H1 (cell line): ENCODE results near the gene SURF1. TPM values are rescaled to one million over a fixed set of nuclear protein-coding genes. Genes with fewer than 3 reads are reported as not detected.

Experiments
- CTCF ChIA-PET: fragments of 300-600 bp; sonication (Branson Sonifier 250); formaldehyde crosslinking; loops from one replicate; lab custom pipeline; 2021; ENCODE audit not compliant: partially characterized antibody; lab: Charles Lee
- POLR2A ChIA-PET: fragments of 300-600 bp; sonication (Branson Sonifier 250); formaldehyde crosslinking; loops from one replicate; lab custom pipeline; 2021; ENCODE audit warnings: inconsistent platforms; ENCODE audit not compliant: partially characterized antibody; lab: Charles Lee
- DNase-seq, 2 experiments: peaks; one replicate each; pipeline versions ENCODE4 v3.0.0 to v3.0.0-alpha.2; 2010 to 2022; ENCODE audit warnings: low spot score in 2 of 2, low read depth in 1 of 2, mixed read lengths in 1 of 2
- FAIRE-seq: peaks from 2 replicates; lab custom pipeline; 2011; peaks lifted over from hg19 to GRCh38; lab: Jason Lieb, UNC
- H2AFZ ChIP-seq: 2 replicates; pipeline ENCODE4 v1.8.1; 2012; ENCODE audit warnings: low read length, inconsistent platforms
- H2AK5ac ChIP-seq: 2 replicates; pipeline ENCODE4 v1.6.1; 2013; ENCODE audit warnings: low read depth, low read length
- H2BK120ac ChIP-seq: replicated peaks from 2 replicates; pipeline ENCODE3; 2013; ENCODE audit warnings: low read depth, low read length, inconsistent platforms
- H2BK12ac ChIP-seq: 2 replicates; pipeline ENCODE4 v1.6.1; 2013; ENCODE audit warnings: low read depth, low read length
- H2BK15ac ChIP-seq: 2 replicates; pipeline ENCODE4 v1.6.1; 2013; ENCODE audit warnings: low read length
- H2BK20ac ChIP-seq: 2 replicates; pipeline ENCODE4 v1.6.1; 2013; ENCODE audit warnings: low read length
- H2BK5ac ChIP-seq: 2 replicates; pipeline ENCODE4 v1.6.1; 2013; ENCODE audit warnings: low read depth, low read length
- H3K14ac ChIP-seq: 2 replicates; pipeline ENCODE4 v1.6.1; 2013; ENCODE audit warnings: inconsistent platforms; ENCODE audit not compliant: insufficient read length
- H3K18ac ChIP-seq: 2 replicates; pipeline ENCODE4 v1.6.1; 2013; ENCODE audit warnings: low read length; ENCODE audit errors: extremely low read depth
- H3K23ac ChIP-seq: 2 replicates; pipeline ENCODE4 v1.6.1; 2013; ENCODE audit warnings: inconsistent platforms; ENCODE audit not compliant: insufficient read length
- H3K23me2 ChIP-seq: 2 replicates; pipeline ENCODE4 v1.6.1; 2013; ENCODE audit warnings: low read depth, low read length
- H3K27ac ChIP-seq: 2 replicates; pipeline ENCODE4 v1.6.1; 2011; ENCODE audit warnings: low read depth, low read length, inconsistent platforms
- H3K27me3 ChIP-seq, 4 experiments: replicated peaks in 1 of 4; 1 replicate in 1 of 4; 2 replicates in 3 of 4; pipeline versions ENCODE4 v1.6.1 to v1.8.1; 2011 to 2013; ENCODE audit warnings: low read length in 3 of 4, mild to moderate bottlenecking in 3 of 4, inconsistent platforms in 2 of 4, mixed read lengths in 2 of 4, moderate library complexity in 1 of 4; ENCODE audit not compliant: control insufficient read depth in 3 of 4, insufficient read depth in 3 of 4; ENCODE audit errors: extremely low read depth in 1 of 4
- H3K36me3 ChIP-seq, 4 experiments: 2 replicates each; pipeline versions ENCODE4 v1.6.1 to v1.8.1; 2011 to 2013; ENCODE audit warnings: mild to moderate bottlenecking in 4 of 4, low read length in 3 of 4, moderate library complexity in 2 of 4, control low read depth in 1 of 4, inconsistent platforms in 1 of 4; ENCODE audit not compliant: insufficient read depth in 4 of 4, control insufficient read depth in 2 of 4
- H3K4ac ChIP-seq: replicated peaks from 2 replicates; pipeline ENCODE3; 2013; ENCODE audit warnings: low read length, low read depth, mixed read lengths, inconsistent platforms; ENCODE audit not compliant: insufficient read length
- H3K4me1 ChIP-seq, 4 experiments: replicated peaks in 1 of 4; 1 replicate in 1 of 4; 2 replicates in 3 of 4; pipeline versions ENCODE4 v1.6.1 to v1.8.1; 2011 to 2013; ENCODE audit warnings: low read length in 3 of 4, inconsistent platforms in 2 of 4, mixed read lengths in 1 of 4; ENCODE audit not compliant: insufficient read depth in 4 of 4, control insufficient read depth in 3 of 4
- H3K4me2 ChIP-seq, 2 experiments: 2 replicates each; pipeline versions ENCODE4 v1.6.1 to v1.8.1; 2011 to 2013; ENCODE audit warnings: low read depth in 2 of 2, low read length in 2 of 2, control low read depth in 1 of 2, inconsistent platforms in 1 of 2, mild to moderate bottlenecking in 1 of 2; ENCODE audit not compliant: insufficient read depth in 1 of 2
- H3K4me3 ChIP-seq, 4 experiments: fragments of 200-600, 300-600 bp in 1 of 4; sonication (generic), shearing (Covaris generic), sonication (Bioruptor Twin) in 1 of 4; 2 replicates each; pipeline versions ENCODE4 v1.5.1 to v1.8.1; 2011 to 2016; ENCODE audit warnings: low read length in 4 of 4, low read depth in 3 of 4, control low read depth in 2 of 4, inconsistent platforms in 2 of 4, mild to moderate bottlenecking in 2 of 4, mixed read lengths in 1 of 4, moderate library complexity in 1 of 4; ENCODE audit not compliant: insufficient read depth in 2 of 4; ENCODE audit errors: extremely low read depth in 1 of 4
- H3K56ac ChIP-seq: replicated peaks from 2 replicates; pipeline ENCODE3; 2013; ENCODE audit warnings: low read depth, mild to moderate bottlenecking, mixed read lengths, low read length, inconsistent platforms; ENCODE audit not compliant: insufficient read length
- H3K79me1 ChIP-seq: 2 replicates; pipeline ENCODE4 v1.6.1; 2013; ENCODE audit warnings: low read depth, low read length, control low read depth
- H3K79me2 ChIP-seq, 2 experiments: 2 replicates each; pipeline versions ENCODE4 v1.6.1 to v1.8.1; 2012 to 2013; ENCODE audit warnings: low read length in 2 of 2, mild to moderate bottlenecking in 2 of 2, inconsistent platforms in 1 of 2; ENCODE audit not compliant: insufficient read depth in 2 of 2, control insufficient read depth in 1 of 2
- H3K9ac ChIP-seq, 4 experiments: replicated peaks in 1 of 4; 1 replicate in 1 of 4; 2 replicates in 3 of 4; pipeline versions ENCODE4 v1.6.1 to v1.8.1; 2011 to 2013; ENCODE audit warnings: low read depth in 3 of 4, low read length in 3 of 4, control low read depth in 2 of 4, mild to moderate bottlenecking in 2 of 4, moderate library complexity in 2 of 4, inconsistent platforms in 1 of 4; ENCODE audit errors: extremely low read depth in 1 of 4
- H3K9me3 ChIP-seq, 2 experiments: 2 replicates each; pipeline versions ENCODE4 v1.6.1 to v1.8.1; 2012 to 2013; ENCODE audit warnings: mild to moderate bottlenecking in 2 of 2, moderate library complexity in 2 of 2, control low read depth in 1 of 2, inconsistent platforms in 1 of 2, low read depth in 1 of 2, low read length in 1 of 2, mixed read lengths in 1 of 2; ENCODE audit not compliant: insufficient read depth in 2 of 2
- H4K20me1 ChIP-seq, 2 experiments: replicated peaks in 1 of 2; 2 replicates each; pipeline versions ENCODE3 to v1.8.1; 2011 to 2013; ENCODE audit warnings: inconsistent platforms in 2 of 2, low read length in 2 of 2, mild to moderate bottlenecking in 1 of 2; ENCODE audit not compliant: insufficient read depth in 2 of 2, control insufficient read depth in 1 of 2
- H4K5ac ChIP-seq: 2 replicates; pipeline ENCODE4 v1.6.1; 2013; ENCODE audit warnings: low read length, low read depth, mixed read lengths, inconsistent platforms; ENCODE audit not compliant: insufficient read length
- H4K8ac ChIP-seq: 2 replicates; pipeline ENCODE4 v1.8.0; 2013; ENCODE audit warnings: mild to moderate bottlenecking, moderate library complexity, low read length, inconsistent platforms; ENCODE audit not compliant: insufficient read depth; ENCODE audit errors: extremely low read depth
- H4K91ac ChIP-seq: replicated peaks from 2 replicates; pipeline ENCODE3; 2013; ENCODE audit warnings: low read length, mixed read lengths, inconsistent platforms; ENCODE audit not compliant: insufficient read length
- PHF8 ChIP-seq: fragments of 200-600 bp; sonication (generic); conservative IDR thresholded peaks from 2 replicates; pipeline ENCODE4 v1.7.1; 2012; ENCODE audit warnings: low read depth, mild to moderate bottlenecking, inconsistent platforms, low read length, moderate library complexity
- SRF ChIP-seq: IDR thresholded peaks from 2 replicates; pipeline ENCODE4 v1.6.1; 2011; ENCODE audit warnings: mild to moderate bottlenecking, low read depth, low read length, moderate library complexity
- whole genome bisulfite sequencing, 2 experiments: shearing (Covaris generic) in 1 of 2; methylation state at CpG; one replicate each; pipeline versions ENCODE4 v1.1.6 to v1.1.7; 2013 to 2015; ENCODE audit warnings: low lambda C conversion rate in 2 of 2, mixed read lengths in 2 of 2, inconsistent platforms in 1 of 2, low coverage in 1 of 2, missing lambda C conversion rate in 1 of 2; ENCODE audit not compliant: insufficient replicate concordance in 2 of 2, insufficient coverage in 1 of 2, insufficient read length in 1 of 2; ENCODE audit errors: extremely low coverage in 1 of 2, missing lambda C conversion rate in 1 of 2; 5-methylcytosine and 5-hydroxymethylcytosine counted together
- polyA plus RNA-seq, 7 experiments: library from polyadenylated mRNA; depleted of rRNA in 3 of 7; stranded (reverse) in 5 of 7; unstranded in 2 of 7; fragments of >200 nt in 5 of 7; fragments of 200-250 nt in 2 of 7; gene quantifications; 1 replicate in 5 of 7; 2 replicates in 1 of 7; 4 replicates in 1 of 7; pipeline versions ENCODE4 v1.2.1 to v1.2.3, GENCODE V29; 2011 to 2013; ENCODE audit warnings: missing spikeins in 2 of 7, mixed read lengths in 2 of 7
- total RNA-seq: library from RNA; stranded (reverse); fragmentation: NEBNext Ultra II Directional; extraction: Animal tissue kit (Norgen Biotek cat#: 25700); gene quantifications from 2 replicates; pipeline ENCODE4 v1.2.1, GENCODE V29; 2021

The SURF1 gene
- total and polyA plus RNA-seq, 2 of the 8 experiments (the other 6 are each of a cell fraction or from before 2014, with no cell fraction given) = 43.1 to 44.7 TPM

DNA sequence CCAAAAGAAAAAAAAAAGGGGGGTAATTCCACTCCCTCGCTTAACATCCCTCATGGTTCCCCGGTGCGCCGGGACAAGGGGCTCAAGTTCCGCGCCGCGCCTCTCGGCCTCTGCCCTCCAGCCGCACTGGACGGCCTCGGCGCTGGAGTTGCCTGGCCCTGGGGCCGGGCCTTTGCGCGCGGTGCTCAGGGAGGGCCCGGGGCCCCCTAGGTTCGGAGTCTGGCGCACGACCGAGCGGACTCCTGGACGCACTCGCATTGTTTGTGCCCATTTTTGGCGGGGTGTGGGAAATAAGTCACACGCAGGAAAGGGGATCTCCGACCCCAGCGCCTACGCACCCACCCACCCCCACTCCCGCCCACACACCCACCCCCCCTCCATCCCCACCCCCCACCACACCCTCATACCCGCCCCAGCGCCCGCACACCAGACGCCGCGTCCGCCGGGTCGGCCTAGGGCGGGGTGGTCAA, 8.7 kb downstream of the SURF1 start:
- POLR2A ChIA-PET = interaction anchor here (0.6 to 16.1 kb wide), 38 partner anchors 3 to 499 kb away, joined by 3 to 461 read pairs (median 4); partner anchors contain the start of genes ADAMTS13, CACFD1, MED22 and REXO4
- peak overlapping the region; percentile 65 to 99 (median 83) for H3K9ac ChIP-seq
- no peak overlapping the region for H2AFZ ChIP-seq
- H2AK5ac ChIP-seq = no peak overlapping the region
- peak overlapping the region; percentile 65 for H3K18ac ChIP-seq
- peak in 1 of 2 experiments; percentile 65 for DNase-seq
- peaks cover 14 to 36% of the 10 kb centered on the region in 2 experiments for H4K20me1 ChIP-seq
- CTCF ChIA-PET = interaction anchor here (0.9 to 3.3 kb wide), 3 partner anchors 9 to 161 kb away, joined by 3 to 22 read pairs (median 4); partner anchors contain the start of genes SURF1 and SURF2
- H2BK20ac ChIP-seq = no peak overlapping the region
- peaks cover 37 to 77% (median 66%) of the 10 kb centered on the region in 4 experiments for H3K36me3 ChIP-seq
- H3K4me1 ChIP-seq = peaks cover 0 to 10% (median 7%) of the 10 kb centered on the region in 4 experiments; a peak in 6 of 7 replicates
- peak overlapping the region; percentile 79 to 97 for H3K4me2 ChIP-seq
- peak overlapping the region; percentile 85 for H4K8ac ChIP-seq
- peaks cover 9 to 39% of the 10 kb centered on the region in 2 experiments for H3K79me2 ChIP-seq
- H3K23ac ChIP-seq = no peak overlapping the region
- H2BK15ac ChIP-seq = no peak overlapping the region
- H3K27me3 ChIP-seq = no peaks in the 10 kb centered on the region
- H3K27ac ChIP-seq = peak overlapping the region; percentile 41; the same call in 1 of the 2 replicates
- peaks cover 9% of the 10 kb centered on the region; the same call in 1 of the 2 replicates for H3K23me2 ChIP-seq
- no peaks in the 10 kb centered on the region for H3K9me3 ChIP-seq
- H2BK5ac ChIP-seq = peak overlapping the region; percentile 100; the same call in 1 of the 2 replicates
- TF ChIP-seq PHF8 (0 out of 2 replicates have a peak, but pooled peaks have one; percentile 1), SRF (no peak)
- TF ChIP-seq, all 59 proteins: peak for 1
- FAIRE-seq = no peak
- Histone ChIP-seq H4K91ac (peak overlapping the region; percentile 46), H3K4me3 (peak overlapping the region; percentile 93 to 100 (median 96)), H3K56ac (no peak overlapping the region), H3K79me1 (peaks cover 17% of the 10 kb centered on the region), H3K4ac (no peak overlapping the region), H4K5ac (peak overlapping the region; percentile 64), H2BK12ac (no peak overlapping the region), H2BK120ac (no peak overlapping the region), H3K14ac (no peak overlapping the region)
- 1% methylated on average over 12 of the region's 41 CpGs; no CpG with 5 or more reads in 1 of the 2 experiments for WGBS, 2 experiments
